Mesothelial cell of epicardium (in vitro differentiated cells): ENCODE data around the gene WNT3. TPM values are rescaled to one million over a fixed set of nuclear protein-coding genes. Genes with fewer than 3 reads are reported as not detected.

Source experiments
- DNase-seq, 2 experiments: peaks; one replicate each; pipeline ENCODE4 v3.0.0; 2021; ENCODE audit warnings: low spot score in 2 of 2; ENCODE audit not compliant: unreplicated experiment in 2 of 2
- H3K27ac Mint-ChIP-seq: 2 replicates; pipeline ENCODE4 v1.8.0; 2021; ENCODE audit warnings: mixed read lengths
- H3K27me3 Mint-ChIP-seq: 2 replicates; pipeline ENCODE4 v1.8.0; 2021; ENCODE audit warnings: low read depth, mixed read lengths
- H3K36me3 Mint-ChIP-seq: 2 replicates; pipeline ENCODE4 v1.8.0; 2021; ENCODE audit warnings: mixed read lengths
- H3K4me1 Mint-ChIP-seq: 2 replicates; pipeline ENCODE4 v1.8.0; 2021; ENCODE audit warnings: mixed read lengths
- H3K4me3 Mint-ChIP-seq: 2 replicates; pipeline ENCODE4 v1.8.0; 2021; ENCODE audit warnings: mild to moderate bottlenecking, moderate library complexity, mixed read lengths
- H3K9me3 Mint-ChIP-seq: 2 replicates; pipeline ENCODE4 v1.8.0; 2021; ENCODE audit warnings: mixed read lengths
- CTCF ChIP-seq: fragments of 200-600 bp; sonication (generic); IDR thresholded peaks from one replicate; pipeline ENCODE4 v1.5.0; 2021; ENCODE audit warnings: antibody characterized with exemption; ENCODE audit not compliant: unreplicated experiment
- total RNA-seq: library from RNA; stranded (reverse); gene quantifications from 3 replicates; pipeline ENCODE4 v1.2.1, GENCODE V29; 2021

Gene WNT3
- total RNA-seq, 1 donor from 2014 or later = 65.7 TPM

- Mint-ChIP-seq H3K36me3 (no peaks in the 10 kb centered on the region), H3K9me3 (no peaks in the 10 kb centered on the region), H3K27ac (peak within 1 kb of the TSS; percentile 73), H3K4me1 (peaks cover 11% of the 10 kb centered on the region), H3K4me3 (peak within 1 kb of the TSS; percentile 79), H3K27me3 (peaks cover 41% of the 10 kb centered on the region)
- no peak for TF ChIP-seq CTCF
- DNase-seq = peak; percentile 68 to 76
These were observed 32.7 kb upstream of the WNT3 start, which contains the start of gene WNT9B for GRCh38 chr17:46851029-46851741. TSS of gene WNT9B (plus strand) at chr17:46851583. CDS start at chr17:46851639, 56 bp downstream.

- no peak for TF ChIP-seq CTCF
- H3K36me3 Mint-ChIP-seq = no peaks in the 10 kb centered on the region
- H3K4me1 Mint-ChIP-seq = peaks cover 11% of the 10 kb centered on the region
- H3K4me3 Mint-ChIP-seq = peak overlapping the region; percentile 64
- no peak for DNase-seq
- peak overlapping the region; percentile 73 for H3K27ac Mint-ChIP-seq
- peaks cover 41% of the 10 kb centered on the region for H3K27me3 Mint-ChIP-seq
- no peaks in the 10 kb centered on the region for H3K9me3 Mint-ChIP-seq
These were observed 32.2 kb upstream of the WNT3 start for GRCh38 chr17:46850688-46851028.

- H3K27me3 Mint-ChIP-seq = peaks cover 38% of the 10 kb centered on the region
- TF ChIP-seq CTCF = no peak
- H3K9me3 Mint-ChIP-seq = peaks cover under 1% of the 10 kb centered on the region
- no peaks in the 10 kb centered on the region for H3K36me3 Mint-ChIP-seq
- no peak overlapping the region for H3K27ac Mint-ChIP-seq
- no peak for DNase-seq
- peaks cover 11% of the 10 kb centered on the region for H3K4me1 Mint-ChIP-seq
- no peak overlapping the region for H3K4me3 Mint-ChIP-seq
These were observed 30.0 kb upstream of the WNT3 start for GRCh38 chr17:46848534-46848933.

- Mint-ChIP-seq H3K4me1 (peaks cover 9% of the 10 kb centered on the region), H3K36me3 (no peaks in the 10 kb centered on the region)
These were observed 29.0 kb upstream of the WNT3 start for GRCh38 chr17:46847204-46848191.

GRCh38 chr17:46842835-46843234 lies 24.3 kb upstream of the WNT3 start:
- H3K36me3 Mint-ChIP-seq = no peaks in the 10 kb centered on the region
- peaks cover 8% of the 10 kb centered on the region for H3K9me3 Mint-ChIP-seq
- no peak overlapping the region for H3K4me3 Mint-ChIP-seq
- peaks cover 17% of the 10 kb centered on the region for H3K27me3 Mint-ChIP-seq
- TF ChIP-seq CTCF = peak; percentile 68
- DNase-seq = no peak
- H3K27ac Mint-ChIP-seq = no peak overlapping the region
- H3K4me1 Mint-ChIP-seq = no peaks in the 10 kb centered on the region

More at GRCh38 chr17:46847204-46848191, 29.0 kb upstream of the WNT3 start:
- H3K27me3 Mint-ChIP-seq = peaks cover 32% of the 10 kb centered on the region
- TF ChIP-seq CTCF = no peak
- H3K4me3 Mint-ChIP-seq = no peak overlapping the region
- H3K9me3 Mint-ChIP-seq = peaks cover 8% of the 10 kb centered on the region
- no peak for DNase-seq
- H3K27ac Mint-ChIP-seq = no peak overlapping the region
